NB4 (cell line): Measurements from ENCODE around the gene CAMKV.

ENCODE experiments used
- POLR2A ChIP-seq: IDR thresholded peaks from 2 replicates; pipeline ENCODE4 v1.6.1; 2011; ENCODE audit warnings: mild to moderate bottlenecking; ENCODE audit not compliant: insufficient read length; ENCODE audit errors: extremely low read depth
- TF ChIP-seq, protein P1 (sequence below): IDR thresholded peaks from one replicate; pipeline ENCODE4 v1.5.1; 2012; ENCODE audit warnings: low read depth, low read length
- TF ChIP-seq, protein P2 (sequence below): IDR thresholded peaks from 2 replicates; pipeline ENCODE4 v1.6.1; 2011; ENCODE audit warnings: low read depth, low read length

DNA sequence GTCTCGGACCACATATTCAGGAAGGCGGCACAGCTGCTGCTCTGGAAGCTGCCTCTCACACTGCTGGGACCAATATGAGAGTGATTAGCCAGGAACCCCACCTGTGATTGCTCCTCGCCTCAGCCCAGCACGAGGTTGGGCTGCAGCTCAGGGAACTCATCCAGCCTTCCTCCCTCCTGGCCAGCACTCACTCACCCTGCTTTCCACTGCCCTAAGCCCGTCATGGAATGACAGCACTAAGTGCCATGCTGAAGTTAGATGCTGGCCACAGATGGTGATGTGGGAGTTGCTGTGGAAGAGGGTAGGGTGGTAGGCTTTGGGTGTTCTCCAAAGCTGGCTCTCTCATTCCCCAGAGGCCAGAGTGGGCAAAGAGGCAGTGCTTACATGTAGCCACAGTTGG lies 26.6 kb upstream of the CAMKV start:
- TF ChIP-seq, protein P1, sequence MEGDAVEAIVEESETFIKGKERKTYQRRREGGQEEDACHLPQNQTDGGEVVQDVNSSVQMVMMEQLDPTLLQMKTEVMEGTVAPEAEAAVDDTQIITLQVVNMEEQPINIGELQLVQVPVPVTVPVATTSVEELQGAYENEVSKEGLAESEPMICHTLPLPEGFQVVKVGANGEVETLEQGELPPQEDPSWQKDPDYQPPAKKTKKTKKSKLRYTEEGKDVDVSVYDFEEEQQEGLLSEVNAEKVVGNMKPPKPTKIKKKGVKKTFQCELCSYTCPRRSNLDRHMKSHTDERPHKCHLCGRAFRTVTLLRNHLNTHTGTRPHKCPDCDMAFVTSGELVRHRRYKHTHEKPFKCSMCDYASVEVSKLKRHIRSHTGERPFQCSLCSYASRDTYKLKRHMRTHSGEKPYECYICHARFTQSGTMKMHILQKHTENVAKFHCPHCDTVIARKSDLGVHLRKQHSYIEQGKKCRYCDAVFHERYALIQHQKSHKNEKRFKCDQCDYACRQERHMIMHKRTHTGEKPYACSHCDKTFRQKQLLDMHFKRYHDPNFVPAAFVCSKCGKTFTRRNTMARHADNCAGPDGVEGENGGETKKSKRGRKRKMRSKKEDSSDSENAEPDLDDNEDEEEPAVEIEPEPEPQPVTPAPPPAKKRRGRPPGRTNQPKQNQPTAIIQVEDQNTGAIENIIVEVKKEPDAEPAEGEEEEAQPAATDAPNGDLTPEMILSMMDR, result no peak
- TF ChIP-seq POLR2A, result no peak
- TF ChIP-seq, protein P2, sequence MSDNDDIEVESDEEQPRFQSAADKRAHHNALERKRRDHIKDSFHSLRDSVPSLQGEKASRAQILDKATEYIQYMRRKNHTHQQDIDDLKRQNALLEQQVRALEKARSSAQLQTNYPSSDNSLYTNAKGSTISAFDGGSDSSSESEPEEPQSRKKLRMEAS, result no peak
